OCI-LY1 (cell line): ENCODE data around the gene PHC3.
A peak's percentile ranks its signal among the peaks of the same experiment; 100 is the strongest.

Experiments
- H2AFZ ChIP-seq: fragments of 200-600 bp; sonication (generic), shearing (Covaris generic); 2 replicates; pipeline ENCODE4 v1.6.0; 2014; ENCODE audit warnings: antibody characterized with exemption, mild to moderate bottlenecking, low read length
- H3F3A ChIP-seq: fragments of 200-600 bp; sonication (generic), shearing (Covaris generic); 2 replicates; pipeline ENCODE4 v1.6.0; 2014; ENCODE audit warnings: mild to moderate bottlenecking, antibody characterized with exemption, low read length, moderate library complexity; ENCODE audit not compliant: insufficient read depth
- H3K27ac ChIP-seq: fragments of 200-600 bp; sonication (generic); 2 replicates; pipeline ENCODE4 v1.5.1; 2014; ENCODE audit warnings: low read length, mixed run types, mild to moderate bottlenecking, low read depth; ENCODE audit not compliant: poor library complexity, severe bottlenecking
- H3K27me3 ChIP-seq: fragments of 200-600 bp; sonication (generic); 2 replicates; pipeline ENCODE4 v1.6.0; 2014; ENCODE audit warnings: antibody characterized with exemption, mild to moderate bottlenecking, low read length, moderate library complexity; ENCODE audit not compliant: insufficient read depth
- H3K36me3 ChIP-seq: fragments of 200-600 bp; sonication (generic); 2 replicates; pipeline ENCODE4 v1.6.1; 2014; ENCODE audit warnings: mild to moderate bottlenecking, antibody characterized with exemption, low read length, moderate library complexity, mixed read lengths; ENCODE audit not compliant: insufficient read depth
- H3K4me1 ChIP-seq: fragments of 200-600 bp; sonication (generic); 2 replicates; pipeline ENCODE4 v1.5.1; 2014; ENCODE audit warnings: mild to moderate bottlenecking, low read length, moderate library complexity; ENCODE audit not compliant: insufficient read depth, severe bottlenecking
- H3K4me2 ChIP-seq: fragments of 200-600 bp; sonication (generic), shearing (Covaris generic); 2 replicates; pipeline ENCODE4 v1.6.1; 2014; ENCODE audit warnings: low read length
- H3K4me3 ChIP-seq: fragments of 200-600 bp; sonication (generic); 2 replicates; pipeline ENCODE4 v1.5.1; 2014; ENCODE audit warnings: low read length, low read depth, mild to moderate bottlenecking, mixed read lengths; ENCODE audit not compliant: poor library complexity, severe bottlenecking
- H3K79me2 ChIP-seq: fragments of 200-600 bp; shearing (Covaris generic); 2 replicates; pipeline ENCODE4 v1.6.1; 2016; ENCODE audit warnings: mixed run types, low read length, mixed read lengths; ENCODE audit not compliant: insufficient read depth
- H3K9ac ChIP-seq: fragments of 200-600 bp; sonication (generic), shearing (Covaris generic); 2 replicates; pipeline ENCODE4 v1.6.1; 2014; ENCODE audit warnings: mild to moderate bottlenecking, low read length, mixed read lengths
- H3K9me2 ChIP-seq: fragments of 200-600 bp; sonication (generic), shearing (Covaris generic); 2 replicates; pipeline ENCODE4 v1.6.1; 2014; ENCODE audit warnings: low read depth, mild to moderate bottlenecking, low read length, mixed read lengths
- H3K9me3 ChIP-seq: fragments of 200-600 bp; shearing (Covaris generic); 2 replicates; pipeline ENCODE4 v1.6.1; 2014; ENCODE audit warnings: low read length, mixed read lengths
- H4K20me1 ChIP-seq: fragments of 200-600 bp; sonication (generic), shearing (Covaris generic); 2 replicates; pipeline ENCODE4 v1.6.0; 2016; ENCODE audit warnings: mild to moderate bottlenecking, low read length; ENCODE audit not compliant: insufficient read depth
- CTCF ChIP-seq: fragments of 200-600 bp; sonication (generic), shearing (Covaris generic); IDR thresholded peaks from 2 replicates; pipeline ENCODE4 v1.5.1; 2017; ENCODE audit warnings: mild to moderate bottlenecking, antibody characterized with exemption, low read length, moderate library complexity, mixed read lengths
- EZH2 ChIP-seq: fragments of 200-600 bp; sonication (generic), shearing (Covaris generic); IDR thresholded peaks from 2 replicates; pipeline ENCODE4 v1.8.0; 2017; ENCODE audit warnings: borderline replicate concordance, mixed run types, mild to moderate bottlenecking, antibody characterized with exemption, low read length, moderate library complexity, mixed read lengths

The PHC3 gene

GRCh38 chr3:170043506-170043905 lies 138.0 kb downstream of the PHC3 start:
- Histone ChIP-seq H3K27me3 (no peaks in the 10 kb centered on the region), H3K4me3 (no peak overlapping the region), H3K9me3 (no peaks in the 10 kb centered on the region), H3K4me1 (peaks cover 67% of the 10 kb centered on the region), H3K36me3 (no peaks in the 10 kb centered on the region), H3K79me2 (no peaks in the 10 kb centered on the region), H3K27ac (peak overlapping the region; percentile 31), H2AFZ (no peak overlapping the region), H3K9me2 (no peaks in the 10 kb centered on the region), H3K4me2 (no peak overlapping the region), H3F3A (no peaks in the 10 kb centered on the region), H4K20me1 (no peaks in the 10 kb centered on the region), H3K9ac (no peak overlapping the region)
- no peak for TF ChIP-seq CTCF
- no peak for TF ChIP-seq EZH2

GRCh38 chr3:170040418-170040817 lies 141.1 kb downstream of the PHC3 start:
- H3K79me2 ChIP-seq, result no peaks in the 10 kb centered on the region
- H3K4me3 ChIP-seq, result peak overlapping the region; percentile 75
- no peaks in the 10 kb centered on the region for H3K9me3 ChIP-seq
- no peaks in the 10 kb centered on the region for H3K9me2 ChIP-seq
- H3F3A ChIP-seq, result no peaks in the 10 kb centered on the region
- no peaks in the 10 kb centered on the region for H3K36me3 ChIP-seq
- no peak for TF ChIP-seq EZH2
- TF ChIP-seq CTCF, result no peak
- no peak overlapping the region for H2AFZ ChIP-seq
- peak overlapping the region; percentile 54 for H3K27ac ChIP-seq
- H3K4me2 ChIP-seq, result peak overlapping the region; percentile 90
- no peaks in the 10 kb centered on the region for H4K20me1 ChIP-seq
- peaks cover 57% of the 10 kb centered on the region for H3K4me1 ChIP-seq
- no peaks in the 10 kb centered on the region for H3K27me3 ChIP-seq
- peak overlapping the region; percentile 5; the same call in 1 of the 2 replicates for H3K9ac ChIP-seq

GRCh38 chr3:170038434-170039110 lies 143.0 kb downstream of the PHC3 start:
- Histone ChIP-seq H2AFZ (0 out of 2 replicates have a peak overlapping the region, but pooled peaks have one; percentile 26), H3K36me3 (no peaks in the 10 kb centered on the region), H3K4me2 (peak overlapping the region; percentile 90), H4K20me1 (no peaks in the 10 kb centered on the region), H3K9me3 (no peaks in the 10 kb centered on the region), H3K27ac (peak overlapping the region; percentile 55), H3F3A (0 out of 2 replicates have a peak, but pooled peaks cover 4% of the 10 kb centered on the region), H3K9me2 (no peaks in the 10 kb centered on the region), H3K4me1 (peaks cover 43% of the 10 kb centered on the region), H3K79me2 (no peaks in the 10 kb centered on the region), H3K4me3 (peak overlapping the region; percentile 75), H3K9ac (peak overlapping the region; percentile 71), H3K27me3 (no peaks in the 10 kb centered on the region)
- TF ChIP-seq EZH2 (no peak), CTCF (peak; percentile 76)
